Smooth muscle cell (in vitro differentiated cells): ENCODE data around the gene ALDH18A1. TPM values are rescaled to one million over a fixed set of nuclear protein-coding genes. Genes with fewer than 3 reads are reported as not detected.

Experiments used
- DNase-seq: peaks from one replicate; lab custom pipeline; 2025; ENCODE audit not compliant: unreplicated experiment; lab: John Stamatoyannopoulos, UW
- H2AFZ ChIP-seq: fragments of 200-600 bp; sonication (generic); 2 replicates; pipeline ENCODE4 v1.6.0; 2016; ENCODE audit warnings: antibody characterized with exemption, low read depth, mild to moderate bottlenecking
- H3F3A ChIP-seq: fragments of 200-600 bp; sonication (generic); 2 replicates; pipeline ENCODE4 v1.6.0; 2017; ENCODE audit warnings: antibody characterized with exemption, low read depth
- H3K27ac ChIP-seq: fragments of 200-600 bp; sonication (generic); 2 replicates; pipeline ENCODE4 v1.5.1; 2016; ENCODE audit warnings: low read depth, mild to moderate bottlenecking
- H3K27me3 ChIP-seq: fragments of 200-600 bp; sonication (generic); 2 replicates; pipeline ENCODE4 v1.6.1; 2016; ENCODE audit warnings: low read depth, mild to moderate bottlenecking
- H3K36me3 ChIP-seq: fragments of 200-600 bp; sonication (generic); 2 replicates; pipeline ENCODE4 v1.5.1; 2016; ENCODE audit warnings: low read depth
- H3K4me1 ChIP-seq: fragments of 200-600 bp; sonication (generic); 2 replicates; pipeline ENCODE4 v1.5.1; 2016; ENCODE audit warnings: low read depth
- H3K4me2 ChIP-seq: fragments of 200-600 bp; sonication (generic); 2 replicates; pipeline ENCODE4 v1.6.0; 2016; ENCODE audit warnings: mild to moderate bottlenecking
- H3K4me3 ChIP-seq: fragments of 200-600 bp; sonication (generic); 2 replicates; pipeline ENCODE4 v1.5.1; 2016; ENCODE audit warnings: mild to moderate bottlenecking
- H3K79me2 ChIP-seq: fragments of 200-600 bp; sonication (generic); 2 replicates; pipeline ENCODE4 v1.6.0; 2016; ENCODE audit warnings: low read depth, mild to moderate bottlenecking
- H3K9ac ChIP-seq: fragments of 200-600 bp; sonication (generic); 2 replicates; pipeline ENCODE4 v1.6.0; 2016; ENCODE audit warnings: low read depth
- H3K9me3 ChIP-seq: fragments of 200-600 bp; sonication (generic); replicated peaks from 2 replicates; pipeline ENCODE4 v1.5.1; 2016; ENCODE audit warnings: low read depth
- H4K20me1 ChIP-seq: fragments of 200-600 bp; sonication (generic); 2 replicates; pipeline ENCODE4 v1.6.0; 2016; ENCODE audit warnings: low read depth
- WGBS: methylation state at CpG from one replicate; pipeline ENCODE4 v1.1.7; 2016; ENCODE audit warnings: low lambda C conversion rate; 5-methylcytosine and 5-hydroxymethylcytosine counted together
- polyA plus RNA-seq: library from polyadenylated mRNA; unstranded; fragments of >200 nt; fragmentation: Nextera tagmentation; extraction: Ambion mirVana; gene quantifications from 2 replicates; pipeline ENCODE4 v1.2.1, GENCODE V29; 2016
- total RNA-seq: library from RNA; depleted of rRNA; stranded (reverse); fragments of >200 nt; gene quantifications from 2 replicates; pipeline ENCODE4 v1.2.3, GENCODE V29; 2014
- TF ChIP-seq, protein P1 (sequence below): fragments of 200-600 bp; sonication (generic); IDR thresholded peaks from 2 replicates; pipeline ENCODE4 v1.5.1; 2017; ENCODE audit warnings: borderline replicate concordance, mild to moderate bottlenecking, antibody characterized with exemption; ENCODE audit not compliant: insufficient read depth, poor library complexity, severe bottlenecking

The ALDH18A1 gene
- total and polyA plus RNA-seq, 2 experiments from 2014 or later = 98.2 to 124 TPM

DNA sequence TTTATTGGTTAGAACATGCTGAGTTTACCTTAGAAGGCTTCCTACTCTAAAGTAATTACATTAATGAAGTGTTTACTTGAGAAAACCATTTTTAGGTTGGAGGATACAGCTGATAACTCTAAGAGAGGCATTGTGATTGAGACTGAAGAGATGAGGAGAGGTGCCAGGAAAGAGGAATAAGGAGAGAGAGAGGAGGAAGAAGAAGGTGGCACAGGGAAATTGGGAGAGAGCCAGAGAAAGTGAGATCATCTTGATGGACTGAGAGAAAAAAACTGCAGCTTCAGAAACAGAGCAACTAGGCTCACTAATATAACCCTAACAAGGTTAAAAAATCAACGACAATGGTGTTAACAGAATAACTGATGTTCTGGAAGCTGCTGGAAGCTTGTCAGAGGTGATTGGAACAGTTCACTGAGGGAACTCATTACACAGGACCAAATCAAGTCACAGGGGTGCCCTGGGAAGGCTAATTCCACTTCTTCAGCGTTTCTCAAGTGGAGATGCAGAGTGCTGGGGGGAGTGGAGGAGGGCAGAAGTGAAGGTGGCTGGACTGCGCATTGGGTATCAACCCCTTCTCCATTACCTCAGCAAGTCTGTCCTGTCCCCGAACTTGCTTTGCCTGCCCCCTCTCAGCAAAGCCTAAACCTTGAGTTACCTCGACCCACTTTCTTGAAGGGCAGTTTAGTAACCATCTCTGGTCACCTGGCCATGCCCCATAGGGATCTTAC, 88.4 kb downstream of the ALDH18A1 start:
- no peaks in the 10 kb centered on the region for H4K20me1 ChIP-seq
- TF ChIP-seq, protein P1, sequence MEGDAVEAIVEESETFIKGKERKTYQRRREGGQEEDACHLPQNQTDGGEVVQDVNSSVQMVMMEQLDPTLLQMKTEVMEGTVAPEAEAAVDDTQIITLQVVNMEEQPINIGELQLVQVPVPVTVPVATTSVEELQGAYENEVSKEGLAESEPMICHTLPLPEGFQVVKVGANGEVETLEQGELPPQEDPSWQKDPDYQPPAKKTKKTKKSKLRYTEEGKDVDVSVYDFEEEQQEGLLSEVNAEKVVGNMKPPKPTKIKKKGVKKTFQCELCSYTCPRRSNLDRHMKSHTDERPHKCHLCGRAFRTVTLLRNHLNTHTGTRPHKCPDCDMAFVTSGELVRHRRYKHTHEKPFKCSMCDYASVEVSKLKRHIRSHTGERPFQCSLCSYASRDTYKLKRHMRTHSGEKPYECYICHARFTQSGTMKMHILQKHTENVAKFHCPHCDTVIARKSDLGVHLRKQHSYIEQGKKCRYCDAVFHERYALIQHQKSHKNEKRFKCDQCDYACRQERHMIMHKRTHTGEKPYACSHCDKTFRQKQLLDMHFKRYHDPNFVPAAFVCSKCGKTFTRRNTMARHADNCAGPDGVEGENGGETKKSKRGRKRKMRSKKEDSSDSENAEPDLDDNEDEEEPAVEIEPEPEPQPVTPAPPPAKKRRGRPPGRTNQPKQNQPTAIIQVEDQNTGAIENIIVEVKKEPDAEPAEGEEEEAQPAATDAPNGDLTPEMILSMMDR = no peak
- H3K4me2 ChIP-seq = no peak overlapping the region
- no peaks in the 10 kb centered on the region for H3K36me3 ChIP-seq
- H3K9ac ChIP-seq = no peak overlapping the region
- no peaks in the 10 kb centered on the region for H3K27me3 ChIP-seq
- H3F3A ChIP-seq = peaks cover 14% of the 10 kb centered on the region
- no peaks in the 10 kb centered on the region for H3K9me3 ChIP-seq
- no peak for DNase-seq
- H3K79me2 ChIP-seq = no peaks in the 10 kb centered on the region
- no peak overlapping the region for H2AFZ ChIP-seq
- H3K4me3 ChIP-seq = no peak overlapping the region
- no peak overlapping the region for H3K27ac ChIP-seq
- 91% methylated on average over 5 of the region's 5 CpGs for WGBS
- H3K4me1 ChIP-seq = peaks cover 5% of the 10 kb centered on the region

DNA sequence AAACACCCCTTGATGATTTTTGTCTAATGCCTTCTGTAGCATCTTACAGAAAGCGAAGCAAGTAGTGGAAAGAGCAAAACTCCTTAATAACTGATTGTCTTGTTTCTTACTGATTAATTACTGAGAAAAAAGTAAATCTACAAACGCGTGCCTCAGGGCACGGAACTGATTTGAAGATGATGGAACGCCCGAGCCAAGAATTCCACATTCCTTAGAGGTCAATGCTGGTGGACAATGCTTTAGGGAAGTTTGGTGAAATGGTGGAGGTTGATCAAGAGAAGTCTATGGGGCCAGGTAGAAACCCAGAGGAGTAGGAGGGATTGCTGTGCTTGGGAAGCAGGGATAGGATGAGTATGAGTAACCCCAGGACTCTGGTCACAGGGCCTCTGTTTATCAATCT, 90.4 kb downstream of the ALDH18A1 start:
- Histone ChIP-seq H3K9me3 (no peaks in the 10 kb centered on the region), H3F3A (peaks cover 22% of the 10 kb centered on the region), H3K27me3 (no peaks in the 10 kb centered on the region), H3K27ac (peak overlapping the region; percentile 61), H4K20me1 (no peaks in the 10 kb centered on the region), H2AFZ (no peak overlapping the region), H3K36me3 (no peaks in the 10 kb centered on the region), H3K4me1 (no peaks in the 10 kb centered on the region), H3K4me2 (peak overlapping the region; percentile 52), H3K4me3 (no peak overlapping the region), H3K9ac (no peak overlapping the region), H3K79me2 (no peaks in the 10 kb centered on the region)
- TF ChIP-seq, protein P1 = no peak
- DNase-seq = no peak
- WGBS = 90% methylated on average over 6 of the region's 6 CpGs

DNA sequence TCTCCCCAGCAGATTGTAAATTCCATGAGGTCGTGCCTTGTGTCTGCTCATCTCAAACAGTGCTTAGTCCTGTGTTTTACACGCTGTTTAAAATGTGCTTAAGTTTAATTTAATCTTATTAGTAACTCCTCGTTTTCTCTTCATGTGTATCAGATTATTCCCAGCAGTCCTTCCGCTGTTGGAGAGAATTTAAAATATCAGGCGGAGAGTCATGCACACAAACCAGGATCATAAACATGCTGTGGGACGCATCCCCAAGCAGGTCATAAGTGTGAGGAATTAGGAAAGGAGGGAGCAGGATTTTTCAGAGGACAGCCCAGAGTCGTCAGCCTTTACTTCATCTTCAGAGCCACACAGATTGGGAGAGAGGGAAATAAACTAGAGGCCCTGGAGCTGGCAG, 91.2 kb downstream of the ALDH18A1 start:
- Histone ChIP-seq H3K4me2 (peak overlapping the region; percentile 52), H3K4me3 (no peak overlapping the region), H3F3A (peaks cover 22% of the 10 kb centered on the region), H3K9ac (no peak overlapping the region), H3K79me2 (no peaks in the 10 kb centered on the region), H3K27ac (peak overlapping the region; percentile 61), H3K9me3 (no peaks in the 10 kb centered on the region), H3K36me3 (no peaks in the 10 kb centered on the region), H2AFZ (peak overlapping the region; percentile 71), H3K27me3 (no peaks in the 10 kb centered on the region), H4K20me1 (no peaks in the 10 kb centered on the region), H3K4me1 (peaks cover under 1% of the 10 kb centered on the region)
- TF ChIP-seq, protein P1 = no peak
- DNase-seq = no peak
- WGBS = 17% methylated on average over 7 of the region's 7 CpGs

DNA sequence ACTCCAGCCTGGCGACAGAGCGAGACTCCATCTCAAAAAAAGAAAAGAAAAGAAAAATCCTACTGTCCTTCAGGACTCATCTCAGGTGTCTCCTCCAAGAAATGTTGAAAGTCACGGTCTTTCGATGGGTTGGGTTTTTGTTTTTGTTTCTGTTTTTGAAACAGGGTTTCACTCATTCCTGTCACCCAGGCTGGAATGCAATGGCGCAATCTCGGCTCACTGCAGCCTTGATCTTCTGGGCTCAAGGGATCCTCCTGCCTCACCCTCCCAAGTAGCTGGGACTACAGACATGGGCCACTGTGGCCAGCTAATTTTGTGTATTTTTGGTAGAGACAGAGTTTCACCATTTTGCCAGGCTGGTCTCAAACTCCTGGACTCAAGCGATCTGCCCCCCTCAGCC, 92.2 kb downstream of the ALDH18A1 start:
- TF ChIP-seq, protein P1 = no peak
- Histone ChIP-seq H4K20me1 (peaks cover 1% of the 10 kb centered on the region), H3K27me3 (no peaks in the 10 kb centered on the region), H3K79me2 (peaks cover 8% of the 10 kb centered on the region), H3K36me3 (no peaks in the 10 kb centered on the region), H2AFZ (no peak overlapping the region), H3K9ac (no peak overlapping the region), H3K4me1 (peaks cover 11% of the 10 kb centered on the region), H3K4me3 (no peak overlapping the region), H3K4me2 (no peak overlapping the region), H3K9me3 (no peaks in the 10 kb centered on the region), H3F3A (peaks cover 22% of the 10 kb centered on the region), H3K27ac (no peak overlapping the region)
- 89% methylated on average over 7 of the region's 7 CpGs for WGBS
- no peak for DNase-seq
